Subcutaneous abdominal adipose tissue (tissue), 5 donors: ENCODE measurements around the gene H1-8.

Experiments
- H3K27ac ChIP-seq: one replicate; pipeline ENCODE4 v1.7.0; 2013; ENCODE audit warnings: low read depth, mild to moderate bottlenecking, inconsistent platforms, low read length, moderate library complexity
- H3K27me3 ChIP-seq, 5 donors: one replicate each; pipeline ENCODE4 v1.7.0; 2013; ENCODE audit warnings: low read length in 5 of 5, inconsistent platforms in 1 of 5; ENCODE audit not compliant: control insufficient read depth in 5 of 5, insufficient read depth in 4 of 5
- H3K36me3 ChIP-seq, 5 donors: one replicate each; pipeline ENCODE4 v1.7.0; 2013; ENCODE audit warnings: low read length in 5 of 5; ENCODE audit not compliant: control insufficient read depth in 5 of 5, insufficient read depth in 5 of 5
- H3K4me1 ChIP-seq, 5 donors: one replicate each; pipeline ENCODE4 v1.7.0; 2013; ENCODE audit warnings: low read length in 5 of 5, mild to moderate bottlenecking in 3 of 5, moderate library complexity in 1 of 5; ENCODE audit not compliant: control insufficient read depth in 5 of 5, insufficient read depth in 5 of 5
- H3K4me3 ChIP-seq, 5 donors: one replicate each; pipeline ENCODE4 v1.7.0; 2013; ENCODE audit warnings: low read length in 5 of 5, low read depth in 1 of 5
- H3K9ac ChIP-seq, 5 donors: one replicate each; pipeline ENCODE4 v1.7.0; 2013; ENCODE audit warnings: low read length in 5 of 5, mild to moderate bottlenecking in 4 of 5, moderate library complexity in 3 of 5
- H3K9me3 ChIP-seq, 5 donors: one replicate each; pipeline ENCODE4 v1.7.0; 2013; ENCODE audit warnings: low read length in 5 of 5; ENCODE audit not compliant: control insufficient read depth in 5 of 5
- donor health status: healthy.
- donor health status: healthy.
- donor health status: healthy.
- donor health status: healthy.
- donor health status: healthy.

H1-8 gene

GRCh38 chr3:129595544-129596193 lies 52.7 kb downstream of the H1-8 start:
- H3K36me3 ChIP-seq: peaks cover 0 to 12% (median 7%) of the 10 kb centered on the region in 5 donors
- peak overlapping the region; percentile 26 to 54 (median 45) for H3K4me3 ChIP-seq
- no peaks in the 10 kb centered on the region for H3K27me3 ChIP-seq
- H3K27ac ChIP-seq: peak overlapping the region; percentile 97
- peaks cover 49 to 100% (median 99%) of the 10 kb centered on the region in 5 donors for H3K4me1 ChIP-seq
- H3K9me3 ChIP-seq: no peaks in the 10 kb centered on the region
- peak overlapping the region; percentile 5 to 95 (median 76) for H3K9ac ChIP-seq

- Histone ChIP-seq H3K27ac (peak overlapping the region; percentile 97), H3K4me1 (peaks cover 52 to 100% (median 99%) of the 10 kb centered on the region in 5 donors), H3K9me3 (no peaks in the 10 kb centered on the region), H3K9ac (peak overlapping the region; percentile 59 to 95 (median 76)), H3K27me3 (no peaks in the 10 kb centered on the region), H3K4me3 (peak overlapping the region; percentile 26 to 54 (median 45)), H3K36me3 (peaks cover 0 to 11% (median 1%) of the 10 kb centered on the region in 5 donors)
Measured at GRCh38 chr3:129596194-129597086, 53.5 kb downstream of the H1-8 start.

- Histone ChIP-seq H3K9ac (peak overlapping the region; percentile 59 to 95 (median 68)), H3K4me1 (peaks cover 56 to 100% (median 99%) of the 10 kb centered on the region in 5 donors), H3K9me3 (no peaks in the 10 kb centered on the region), H3K36me3 (peaks cover 0 to 12% (median 5%) of the 10 kb centered on the region in 5 donors), H3K27ac (peak overlapping the region; percentile 97), H3K27me3 (no peaks in the 10 kb centered on the region), H3K4me3 (peak overlapping the region; percentile 12 to 54 (median 45))
Measured at GRCh38 chr3:129597087-129597999, 54.4 kb downstream of the H1-8 start.

GRCh38 chr3:129598000-129598381 lies 55.0 kb downstream of the H1-8 start:
- Histone ChIP-seq H3K9me3 (no peaks in the 10 kb centered on the region), H3K9ac (peak overlapping the region; percentile 59 to 95 (median 68)), H3K4me1 (peaks cover 61 to 100% (median 100%) of the 10 kb centered on the region in 5 donors), H3K4me3 (peak overlapping the region in 4 of 5 donors; percentile 6 to 54 (median 38)), H3K27ac (peak overlapping the region; percentile 97), H3K27me3 (peaks cover 0 to under 1% (median 0%) of the 10 kb centered on the region in 5 donors), H3K36me3 (peaks cover 0 to 16% (median 5%) of the 10 kb centered on the region in 5 donors)

GRCh38 chr3:129598484-129598883 lies 55.5 kb downstream of the H1-8 start:
- Histone ChIP-seq H3K9ac (peak overlapping the region in 1 of 5 donors; percentile 67), H3K4me1 (peaks cover 62 to 100% (median 100%) of the 10 kb centered on the region in 5 donors), H3K4me3 (peak overlapping the region in 3 of 5 donors; percentile 22 to 54 (median 45)), H3K9me3 (peaks cover 0 to 3% (median 0%) of the 10 kb centered on the region in 5 donors), H3K36me3 (peaks cover 0 to 21% (median 5%) of the 10 kb centered on the region in 5 donors), H3K27ac (peak overlapping the region; percentile 97), H3K27me3 (peaks cover 0 to 6% (median 0%) of the 10 kb centered on the region in 5 donors)

GRCh38 chr3:129599073-129599472 lies 56.1 kb downstream of the H1-8 start:
- peaks cover 61 to 100% (median 100%) of the 10 kb centered on the region in 5 donors for H3K4me1 ChIP-seq
- H3K27ac ChIP-seq: peak overlapping the region; percentile 97
- peak overlapping the region in 1 of 5 donors; percentile 8 for H3K9ac ChIP-seq
- peaks cover 0 to 6% (median 0%) of the 10 kb centered on the region in 5 donors for H3K27me3 ChIP-seq
- H3K36me3 ChIP-seq: peaks cover 0 to 19% (median 3%) of the 10 kb centered on the region in 5 donors
- peaks cover 0 to 3% (median 0%) of the 10 kb centered on the region in 5 donors for H3K9me3 ChIP-seq
- peak overlapping the region in 4 of 5 donors; percentile 18 to 46 (median 40) for H3K4me3 ChIP-seq

- peak overlapping the region; percentile 97 for H3K27ac ChIP-seq
- no peak overlapping the region for H3K9ac ChIP-seq
- peaks cover 0 to 18% (median 5%) of the 10 kb centered on the region in 5 donors for H3K36me3 ChIP-seq
- H3K27me3 ChIP-seq: peaks cover 0 to 6% (median 0%) of the 10 kb centered on the region in 5 donors
- H3K4me3 ChIP-seq: peak overlapping the region in 4 of 5 donors; percentile 36 to 46 (median 44)
- peaks cover 0 to 3% (median 0%) of the 10 kb centered on the region in 5 donors for H3K9me3 ChIP-seq
- H3K4me1 ChIP-seq: peaks cover 64 to 100% (median 100%) of the 10 kb centered on the region in 5 donors
Measured at GRCh38 chr3:129599607-129600006, 56.6 kb downstream of the H1-8 start.

GRCh38 chr3:129600348-129600747 lies 57.4 kb downstream of the H1-8 start:
- H3K9ac ChIP-seq: peak overlapping the region in 2 of 5 donors; percentile 21 to 23
- peaks cover 0 to 3% (median 0%) of the 10 kb centered on the region in 5 donors for H3K9me3 ChIP-seq
- H3K27me3 ChIP-seq: peaks cover 0 to 6% (median 0%) of the 10 kb centered on the region in 5 donors
- peak overlapping the region in 3 of 5 donors; percentile 13 to 46 (median 44) for H3K4me3 ChIP-seq
- H3K36me3 ChIP-seq: peaks cover 0 to 18% (median 5%) of the 10 kb centered on the region in 5 donors
- H3K27ac ChIP-seq: peak overlapping the region; percentile 97
- H3K4me1 ChIP-seq: peaks cover 57 to 98% (median 97%) of the 10 kb centered on the region in 5 donors
